HepG2 (cell line): ENCODE data around the gene TSSK6.

Experiments
- EEA1 ChIP-seq: sonication (generic); formaldehyde crosslinking; IDR thresholded peaks from 2 replicates; pipeline ENCODE4 v1.5.1; 2020; ENCODE audit warnings: mild to moderate bottlenecking, missing genetic modification reagents, borderline replicate concordance
- FOXJ3 ChIP-seq: sonication (generic); formaldehyde crosslinking; IDR thresholded peaks from 2 replicates; pipeline ENCODE4 v1.4.0; 2020; ENCODE audit warnings: missing genetic modification reagents, mild to moderate bottlenecking, borderline replicate concordance
- ZKSCAN8 ChIP-seq: IDR thresholded peaks from 2 replicates; pipeline ENCODE4 v1.6.1; 2016; ENCODE audit warnings: borderline replicate concordance, missing genetic modification reagents, missing compliant biosample characterization
- ZMYM3 ChIP-seq: sonication (generic); formaldehyde crosslinking; IDR thresholded peaks from 2 replicates; pipeline ENCODE4 v1.5.1; 2020; ENCODE audit warnings: mild to moderate bottlenecking, missing genetic modification reagents
- ZNF441 ChIP-seq: sonication (generic); formaldehyde crosslinking; IDR thresholded peaks from 2 replicates; pipeline ENCODE4 v1.7.0; 2021; ENCODE audit warnings: missing genetic modification reagents, borderline replicate concordance
- ZNF749 ChIP-seq: sonication (generic); formaldehyde crosslinking; IDR thresholded peaks from 2 replicates; pipeline ENCODE4 v1.8.0; 2022; ENCODE audit warnings: mild to moderate bottlenecking, missing genetic modification reagents, moderate library complexity, borderline replicate concordance
- TF ChIP-seq, protein P1 (sequence below), 2 experiments: sonication (generic) in 1 of 2; formaldehyde crosslinking in 1 of 2; IDR thresholded peaks; 2 replicates each; pipeline versions ENCODE4 v1.5.1 to v1.6.1; 2011 to 2020; ENCODE audit warnings: borderline replicate concordance in 1 of 2, low read depth in 1 of 2, low read length in 1 of 2, mild to moderate bottlenecking in 1 of 2, missing genetic modification reagents in 1 of 2, moderate library complexity in 1 of 2
- TF ChIP-seq, protein P2 (sequence below), 2 experiments: IDR thresholded peaks; 2 replicates each; pipeline ENCODE4 v1.6.1; 2011 to 2012; ENCODE audit warnings: low read length in 2 of 2, borderline replicate concordance in 1 of 2, low read depth in 1 of 2, mild to moderate bottlenecking in 1 of 2, moderate library complexity in 1 of 2
- TF ChIP-seq, protein P3 (sequence below): sonication (generic); formaldehyde crosslinking; IDR thresholded peaks from 2 replicates; pipeline ENCODE4 v1.4.0; 2020; ENCODE audit warnings: mild to moderate bottlenecking, missing genetic modification reagents

GRCh38 chr19:19543640-19544039 is 28.3 kb upstream of the TSSK6 start:
- no peak for TF ChIP-seq FOXJ3 (CRISPR knock-in tag)
- TF ChIP-seq, protein P1, sequence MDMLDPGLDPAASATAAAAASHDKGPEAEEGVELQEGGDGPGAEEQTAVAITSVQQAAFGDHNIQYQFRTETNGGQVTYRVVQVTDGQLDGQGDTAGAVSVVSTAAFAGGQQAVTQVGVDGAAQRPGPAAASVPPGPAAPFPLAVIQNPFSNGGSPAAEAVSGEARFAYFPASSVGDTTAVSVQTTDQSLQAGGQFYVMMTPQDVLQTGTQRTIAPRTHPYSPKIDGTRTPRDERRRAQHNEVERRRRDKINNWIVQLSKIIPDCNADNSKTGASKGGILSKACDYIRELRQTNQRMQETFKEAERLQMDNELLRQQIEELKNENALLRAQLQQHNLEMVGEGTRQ (IDR thresholded peaks at IDR 0.05; ENCODE audit: low read depth, low read length), result no peak
- TF ChIP-seq, protein P1 (CRISPR knock-in tag; IDR thresholded peaks at IDR 0.05; ENCODE audit: borderline replicate concordance), result no peak
- no peak for TF ChIP-seq ZKSCAN8 (CRISPR knock-in tag)
- TF ChIP-seq, protein P2, sequence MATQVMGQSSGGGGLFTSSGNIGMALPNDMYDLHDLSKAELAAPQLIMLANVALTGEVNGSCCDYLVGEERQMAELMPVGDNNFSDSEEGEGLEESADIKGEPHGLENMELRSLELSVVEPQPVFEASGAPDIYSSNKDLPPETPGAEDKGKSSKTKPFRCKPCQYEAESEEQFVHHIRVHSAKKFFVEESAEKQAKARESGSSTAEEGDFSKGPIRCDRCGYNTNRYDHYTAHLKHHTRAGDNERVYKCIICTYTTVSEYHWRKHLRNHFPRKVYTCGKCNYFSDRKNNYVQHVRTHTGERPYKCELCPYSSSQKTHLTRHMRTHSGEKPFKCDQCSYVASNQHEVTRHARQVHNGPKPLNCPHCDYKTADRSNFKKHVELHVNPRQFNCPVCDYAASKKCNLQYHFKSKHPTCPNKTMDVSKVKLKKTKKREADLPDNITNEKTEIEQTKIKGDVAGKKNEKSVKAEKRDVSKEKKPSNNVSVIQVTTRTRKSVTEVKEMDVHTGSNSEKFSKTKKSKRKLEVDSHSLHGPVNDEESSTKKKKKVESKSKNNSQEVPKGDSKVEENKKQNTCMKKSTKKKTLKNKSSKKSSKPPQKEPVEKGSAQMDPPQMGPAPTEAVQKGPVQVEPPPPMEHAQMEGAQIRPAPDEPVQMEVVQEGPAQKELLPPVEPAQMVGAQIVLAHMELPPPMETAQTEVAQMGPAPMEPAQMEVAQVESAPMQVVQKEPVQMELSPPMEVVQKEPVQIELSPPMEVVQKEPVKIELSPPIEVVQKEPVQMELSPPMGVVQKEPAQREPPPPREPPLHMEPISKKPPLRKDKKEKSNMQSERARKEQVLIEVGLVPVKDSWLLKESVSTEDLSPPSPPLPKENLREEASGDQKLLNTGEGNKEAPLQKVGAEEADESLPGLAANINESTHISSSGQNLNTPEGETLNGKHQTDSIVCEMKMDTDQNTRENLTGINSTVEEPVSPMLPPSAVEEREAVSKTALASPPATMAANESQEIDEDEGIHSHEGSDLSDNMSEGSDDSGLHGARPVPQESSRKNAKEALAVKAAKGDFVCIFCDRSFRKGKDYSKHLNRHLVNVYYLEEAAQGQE (IDR thresholded peaks at IDR 0.05; ENCODE audit: borderline replicate concordance in 1 of 2, low read depth in 1 of 2, low read length in 2 of 2), result no peak
- TF ChIP-seq, protein P3, sequence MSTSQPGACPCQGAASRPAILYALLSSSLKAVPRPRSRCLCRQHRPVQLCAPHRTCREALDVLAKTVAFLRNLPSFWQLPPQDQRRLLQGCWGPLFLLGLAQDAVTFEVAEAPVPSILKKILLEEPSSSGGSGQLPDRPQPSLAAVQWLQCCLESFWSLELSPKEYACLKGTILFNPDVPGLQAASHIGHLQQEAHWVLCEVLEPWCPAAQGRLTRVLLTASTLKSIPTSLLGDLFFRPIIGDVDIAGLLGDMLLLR (CRISPR knock-in tag), result no peak
- no peak for TF ChIP-seq EEA1
- no peak for TF ChIP-seq ZNF441 (CRISPR knock-in tag)
- no peak for TF ChIP-seq ZNF749 (CRISPR knock-in tag)
- TF ChIP-seq ZMYM3 (CRISPR knock-in tag), result no peak
